Measurements from ENCODE around the gene NSMCE4A.

GRCh38 chr10:121981346-121981745 lies 6.3 kb upstream of the NSMCE4A start:
- TF ChIP-seq POLR2A (IDR thresholded peaks at IDR 0.05; ENCODE audit: low read depth, low read length) (no peak), CTCF (IDR thresholded peaks at IDR 0.05; ENCODE audit: extremely low read depth in 1 of 2, insufficient read depth in 1 of 2, low read depth in 1 of 2, low read length in 2 of 2) (no peak), MYC (IDR thresholded peaks at IDR 0.05; ENCODE audit: low read depth, low read length) (no peak), JUN (IDR thresholded peaks at IDR 0.05; ENCODE audit: borderline replicate concordance, insufficient read depth, insufficient read length, low read depth) (no peak), POLR2AphosphoS5 (IDR thresholded peaks at IDR 0.05; ENCODE audit: insufficient read depth, low read depth, low read length) (no peak), FOS (IDR thresholded peaks at IDR 0.05; ENCODE audit: borderline replicate concordance, insufficient read depth, low read length) (no peak)

Measured in endothelial cell of umbilical vein (primary cell).